Smooth muscle cell (in vitro differentiated cells): ENCODE results near the gene EPHA6. TPM values are rescaled to one million over a fixed set of nuclear protein-coding genes. Genes with fewer than 3 reads are reported as not detected.

Experiments
- DNase-seq: peaks from one replicate; lab custom pipeline; 2025; ENCODE audit not compliant: unreplicated experiment; lab: John Stamatoyannopoulos, UW
- H2AFZ ChIP-seq: fragments of 200-600 bp; sonication (generic); 2 replicates; pipeline ENCODE4 v1.6.0; 2016; ENCODE audit warnings: antibody characterized with exemption, low read depth, mild to moderate bottlenecking
- H3F3A ChIP-seq: fragments of 200-600 bp; sonication (generic); 2 replicates; pipeline ENCODE4 v1.6.0; 2017; ENCODE audit warnings: antibody characterized with exemption, low read depth
- H3K27ac ChIP-seq: fragments of 200-600 bp; sonication (generic); 2 replicates; pipeline ENCODE4 v1.5.1; 2016; ENCODE audit warnings: low read depth, mild to moderate bottlenecking
- H3K27me3 ChIP-seq: fragments of 200-600 bp; sonication (generic); 2 replicates; pipeline ENCODE4 v1.6.1; 2016; ENCODE audit warnings: low read depth, mild to moderate bottlenecking
- H3K36me3 ChIP-seq: fragments of 200-600 bp; sonication (generic); 2 replicates; pipeline ENCODE4 v1.5.1; 2016; ENCODE audit warnings: low read depth
- H3K4me1 ChIP-seq: fragments of 200-600 bp; sonication (generic); 2 replicates; pipeline ENCODE4 v1.5.1; 2016; ENCODE audit warnings: low read depth
- H3K4me2 ChIP-seq: fragments of 200-600 bp; sonication (generic); 2 replicates; pipeline ENCODE4 v1.6.0; 2016; ENCODE audit warnings: mild to moderate bottlenecking
- H3K4me3 ChIP-seq: fragments of 200-600 bp; sonication (generic); 2 replicates; pipeline ENCODE4 v1.5.1; 2016; ENCODE audit warnings: mild to moderate bottlenecking
- H3K79me2 ChIP-seq: fragments of 200-600 bp; sonication (generic); 2 replicates; pipeline ENCODE4 v1.6.0; 2016; ENCODE audit warnings: low read depth, mild to moderate bottlenecking
- H3K9ac ChIP-seq: fragments of 200-600 bp; sonication (generic); 2 replicates; pipeline ENCODE4 v1.6.0; 2016; ENCODE audit warnings: low read depth
- H3K9me3 ChIP-seq: fragments of 200-600 bp; sonication (generic); replicated peaks from 2 replicates; pipeline ENCODE4 v1.5.1; 2016; ENCODE audit warnings: low read depth
- H4K20me1 ChIP-seq: fragments of 200-600 bp; sonication (generic); 2 replicates; pipeline ENCODE4 v1.6.0; 2016; ENCODE audit warnings: low read depth
- WGBS: methylation state at CpG from one replicate; pipeline ENCODE4 v1.1.7; 2016; ENCODE audit warnings: low lambda C conversion rate; 5-methylcytosine and 5-hydroxymethylcytosine counted together
- polyA plus RNA-seq: library from polyadenylated mRNA; unstranded; fragments of >200 nt; fragmentation: Nextera tagmentation; extraction: Ambion mirVana; gene quantifications from 2 replicates; pipeline ENCODE4 v1.2.1, GENCODE V29; 2016
- total RNA-seq: library from RNA; depleted of rRNA; stranded (reverse); fragments of >200 nt; gene quantifications from 2 replicates; pipeline ENCODE4 v1.2.3, GENCODE V29; 2014
- TF ChIP-seq, protein P1 (sequence below): fragments of 200-600 bp; sonication (generic); IDR thresholded peaks from 2 replicates; pipeline ENCODE4 v1.5.1; 2017; ENCODE audit warnings: borderline replicate concordance, mild to moderate bottlenecking, antibody characterized with exemption; ENCODE audit not compliant: insufficient read depth, poor library complexity, severe bottlenecking

EPHA6 gene
- total and polyA plus RNA-seq, 2 experiments from 2014 or later: 0.36 to 0.51 TPM

DNA sequence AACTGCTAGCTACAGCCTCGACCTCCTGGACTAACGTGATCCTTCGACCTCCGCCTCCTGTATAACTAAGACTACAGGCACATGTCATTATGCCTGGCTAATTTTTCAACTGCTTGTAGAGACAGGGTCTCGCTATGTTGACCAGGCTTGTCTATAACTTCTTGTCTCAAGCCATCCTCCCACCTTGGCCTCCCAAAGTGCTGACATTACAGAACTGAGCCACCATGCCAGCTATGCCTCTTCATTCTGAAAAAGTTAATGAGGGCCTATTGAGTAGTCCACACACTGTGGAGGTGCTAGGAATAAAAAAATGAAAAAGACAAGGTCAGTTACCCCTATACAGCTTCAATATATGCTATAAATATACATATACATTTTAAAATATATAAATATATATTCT, 18.3 kb upstream of the EPHA6 start:
- Histone ChIP-seq H3F3A (no peaks in the 10 kb centered on the region), H3K27ac (no peak overlapping the region), H3K9me3 (no peaks in the 10 kb centered on the region), H3K4me1 (no peaks in the 10 kb centered on the region), H2AFZ (no peak overlapping the region), H3K4me3 (no peak overlapping the region), H3K27me3 (no peaks in the 10 kb centered on the region), H3K4me2 (no peak overlapping the region), H4K20me1 (no peaks in the 10 kb centered on the region), H3K36me3 (no peaks in the 10 kb centered on the region), H3K79me2 (no peaks in the 10 kb centered on the region), H3K9ac (no peak overlapping the region)
- WGBS: 98% methylated on average over 5 of the region's 5 CpGs
- no peak for DNase-seq
- TF ChIP-seq, protein P1, sequence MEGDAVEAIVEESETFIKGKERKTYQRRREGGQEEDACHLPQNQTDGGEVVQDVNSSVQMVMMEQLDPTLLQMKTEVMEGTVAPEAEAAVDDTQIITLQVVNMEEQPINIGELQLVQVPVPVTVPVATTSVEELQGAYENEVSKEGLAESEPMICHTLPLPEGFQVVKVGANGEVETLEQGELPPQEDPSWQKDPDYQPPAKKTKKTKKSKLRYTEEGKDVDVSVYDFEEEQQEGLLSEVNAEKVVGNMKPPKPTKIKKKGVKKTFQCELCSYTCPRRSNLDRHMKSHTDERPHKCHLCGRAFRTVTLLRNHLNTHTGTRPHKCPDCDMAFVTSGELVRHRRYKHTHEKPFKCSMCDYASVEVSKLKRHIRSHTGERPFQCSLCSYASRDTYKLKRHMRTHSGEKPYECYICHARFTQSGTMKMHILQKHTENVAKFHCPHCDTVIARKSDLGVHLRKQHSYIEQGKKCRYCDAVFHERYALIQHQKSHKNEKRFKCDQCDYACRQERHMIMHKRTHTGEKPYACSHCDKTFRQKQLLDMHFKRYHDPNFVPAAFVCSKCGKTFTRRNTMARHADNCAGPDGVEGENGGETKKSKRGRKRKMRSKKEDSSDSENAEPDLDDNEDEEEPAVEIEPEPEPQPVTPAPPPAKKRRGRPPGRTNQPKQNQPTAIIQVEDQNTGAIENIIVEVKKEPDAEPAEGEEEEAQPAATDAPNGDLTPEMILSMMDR: no peak

DNA sequence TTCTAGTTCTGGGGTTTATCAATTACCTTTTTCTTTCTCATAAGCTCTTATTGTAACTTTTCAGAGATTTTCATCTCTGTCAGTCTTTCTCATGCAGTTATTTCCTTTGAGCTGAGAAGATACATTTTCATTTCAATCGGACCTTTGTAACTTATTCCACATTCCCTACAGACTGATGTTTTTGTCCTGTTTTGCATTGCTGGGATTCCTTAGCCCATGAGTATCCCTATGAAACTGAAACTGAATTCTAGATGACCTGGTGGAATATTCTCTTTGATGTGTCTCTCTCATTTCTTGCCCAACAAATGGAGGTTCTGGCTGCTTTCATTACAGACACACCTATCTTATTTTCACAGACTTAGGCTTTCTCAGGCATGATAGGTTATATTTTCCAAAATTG, 10.5 kb upstream of the EPHA6 start:
- no peak overlapping the region for H3K4me2 ChIP-seq
- no peaks in the 10 kb centered on the region for H3K36me3 ChIP-seq
- no peaks in the 10 kb centered on the region for H4K20me1 ChIP-seq
- no peaks in the 10 kb centered on the region for H3K4me1 ChIP-seq
- WGBS: 70% methylated on average over 1 of the region's 1 CpG
- no peak overlapping the region for H3K9ac ChIP-seq
- H2AFZ ChIP-seq: no peak overlapping the region
- DNase-seq: no peak
- no peaks in the 10 kb centered on the region for H3K27me3 ChIP-seq
- no peaks in the 10 kb centered on the region for H3K79me2 ChIP-seq
- no peaks in the 10 kb centered on the region for H3F3A ChIP-seq
- TF ChIP-seq, protein P1: no peak
- no peaks in the 10 kb centered on the region for H3K9me3 ChIP-seq
- H3K4me3 ChIP-seq: no peak overlapping the region
- H3K27ac ChIP-seq: no peak overlapping the region

DNA sequence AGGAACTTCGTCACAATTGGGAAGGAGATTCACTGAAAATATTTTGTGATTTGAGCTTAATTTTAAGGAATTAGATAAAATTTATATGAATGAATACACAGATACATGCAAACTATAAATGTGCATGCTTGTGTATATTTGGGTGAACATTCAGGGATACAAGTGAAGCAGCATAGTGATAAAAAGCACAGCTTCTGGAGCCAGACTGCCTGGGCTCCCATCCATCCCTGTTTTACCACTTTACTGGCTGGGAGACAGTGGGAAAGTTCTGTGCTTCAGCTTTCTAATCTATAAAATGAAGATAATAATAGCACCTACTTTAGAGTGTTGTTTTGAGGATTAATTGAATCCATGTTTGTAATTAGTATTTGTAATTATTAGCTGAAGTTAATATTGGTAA, 8.1 kb upstream of the EPHA6 start:
- TF ChIP-seq, protein P1: no peak
- no peaks in the 10 kb centered on the region for H3K36me3 ChIP-seq
- no peaks in the 10 kb centered on the region for H3K9me3 ChIP-seq
- no peak overlapping the region for H2AFZ ChIP-seq
- H3K4me3 ChIP-seq: no peak overlapping the region
- H3K4me2 ChIP-seq: no peak overlapping the region
- no peaks in the 10 kb centered on the region for H3K79me2 ChIP-seq
- no peak for DNase-seq
- H3F3A ChIP-seq: no peaks in the 10 kb centered on the region
- WGBS: 79% methylated on average over 1 of the region's 1 CpG
- no peaks in the 10 kb centered on the region for H3K4me1 ChIP-seq
- H3K27ac ChIP-seq: no peak overlapping the region
- H3K9ac ChIP-seq: no peak overlapping the region
- peaks cover 7% of the 10 kb centered on the region for H3K27me3 ChIP-seq
- no peaks in the 10 kb centered on the region for H4K20me1 ChIP-seq

GRCh38 chr3:96813134-96813819, 1.1 kb upstream of the EPHA6 start:
- Histone ChIP-seq H3K27ac (no peak overlapping the region), H3K36me3 (no peaks in the 10 kb centered on the region), H4K20me1 (no peaks in the 10 kb centered on the region), H3K4me3 (peak overlapping the region; percentile 78), H3K4me1 (no peaks in the 10 kb centered on the region), H3K9ac (no peak overlapping the region), H2AFZ (peak overlapping the region; percentile 98), H3K4me2 (peak overlapping the region; percentile 93), H3K9me3 (no peaks in the 10 kb centered on the region), H3K79me2 (no peaks in the 10 kb centered on the region), H3F3A (no peaks in the 10 kb centered on the region), H3K27me3 (peaks cover 44% of the 10 kb centered on the region)
- TF ChIP-seq, protein P1: peak; percentile 59
- DNase-seq: peak; percentile 32
- under 1% methylated on average over 56 of the region's 79 CpGs for WGBS
